ENCODE measurements around the gene PIGU.

DNA sequence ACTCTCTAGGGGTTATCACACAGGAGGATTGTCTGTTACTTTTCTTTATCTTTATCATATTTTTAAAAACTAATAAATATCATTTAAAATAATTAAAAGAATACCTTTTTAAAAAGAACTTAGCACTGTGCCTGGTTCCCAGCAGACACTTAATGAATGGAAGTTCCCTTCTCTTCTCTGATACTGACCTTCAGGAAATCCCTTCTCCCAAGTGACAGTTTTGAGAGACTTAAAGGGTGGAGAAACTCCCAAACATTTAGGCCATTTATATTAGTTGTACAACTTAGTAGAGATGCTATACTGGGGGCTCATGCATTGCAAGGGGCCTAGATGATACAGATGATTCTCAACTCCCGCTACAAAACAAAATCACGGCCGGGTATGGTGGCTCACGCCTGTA lies 99.8 kb downstream of the PIGU start:
- TF ChIP-seq, protein P1, sequence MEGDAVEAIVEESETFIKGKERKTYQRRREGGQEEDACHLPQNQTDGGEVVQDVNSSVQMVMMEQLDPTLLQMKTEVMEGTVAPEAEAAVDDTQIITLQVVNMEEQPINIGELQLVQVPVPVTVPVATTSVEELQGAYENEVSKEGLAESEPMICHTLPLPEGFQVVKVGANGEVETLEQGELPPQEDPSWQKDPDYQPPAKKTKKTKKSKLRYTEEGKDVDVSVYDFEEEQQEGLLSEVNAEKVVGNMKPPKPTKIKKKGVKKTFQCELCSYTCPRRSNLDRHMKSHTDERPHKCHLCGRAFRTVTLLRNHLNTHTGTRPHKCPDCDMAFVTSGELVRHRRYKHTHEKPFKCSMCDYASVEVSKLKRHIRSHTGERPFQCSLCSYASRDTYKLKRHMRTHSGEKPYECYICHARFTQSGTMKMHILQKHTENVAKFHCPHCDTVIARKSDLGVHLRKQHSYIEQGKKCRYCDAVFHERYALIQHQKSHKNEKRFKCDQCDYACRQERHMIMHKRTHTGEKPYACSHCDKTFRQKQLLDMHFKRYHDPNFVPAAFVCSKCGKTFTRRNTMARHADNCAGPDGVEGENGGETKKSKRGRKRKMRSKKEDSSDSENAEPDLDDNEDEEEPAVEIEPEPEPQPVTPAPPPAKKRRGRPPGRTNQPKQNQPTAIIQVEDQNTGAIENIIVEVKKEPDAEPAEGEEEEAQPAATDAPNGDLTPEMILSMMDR (IDR thresholded peaks at IDR 0.05 in 4 of 5, conservative IDR thresholded peaks at IDR 0.05 in 1 of 5) = no peak
- TF ChIP-seq POLR2A (IDR thresholded peaks at IDR 0.05) = no peak

Data from gastrocnemius medialis (tissue), 4 donors.